Measurements from ENCODE around the gene OR5K1. TPM values are rescaled to one million over a fixed set of nuclear protein-coding genes. Genes with fewer than 3 reads are reported as not detected.

Gene OR5K1
- not detected for total RNA-seq

GRCh38 chr3:98462901-98463300 is at the start of gene OR5K1:
Gene OR5K1, plus strand, starts transcription at chr3:98463201. Its CDS starts 6,376 bp downstream, at chr3:98469577.
- no peaks in the 10 kb centered on the region for H3K4me1 ChIP-seq
- no peaks in the 10 kb centered on the region for H3K36me3 ChIP-seq
- 69 to 70% methylated on average over 1 of the region's 1 CpG for WGBS, 2 donors
- no peak within 1 kb of the TSS for H3K27ac ChIP-seq
- intact Hi-C loops (cut with DNase I): no loop called here
- H3K4me3 ChIP-seq: no peak within 1 kb of the TSS
- no peak for TF ChIP-seq CTCF (IDR thresholded peaks at IDR 0.05)
- DNase-seq: no peak
- H3K9me3 ChIP-seq: no peaks in the 10 kb centered on the region
- no peaks in the 10 kb centered on the region for H3K27me3 ChIP-seq

GRCh38 chr3:98432575-98432974 is 30.4 kb upstream of the OR5K1 start:
- Histone ChIP-seq H3K27ac (no peak overlapping the region), H3K27me3 (no peaks in the 10 kb centered on the region), H3K36me3 (no peaks in the 10 kb centered on the region), H3K4me1 (no peaks in the 10 kb centered on the region), H3K4me3 (no peak overlapping the region), H3K9me3 (peaks cover 0 to 22% (median 0%) of the 10 kb centered on the region in 3 donors)
- intact Hi-C loops (cut with DNase I): no loop called here
- no peak for DNase-seq
- TF ChIP-seq CTCF (IDR thresholded peaks at IDR 0.05) (no peak), POLR2A (IDR thresholded peaks at IDR 0.05) (no peak)

GRCh38 chr3:98433764-98434163 is 29.2 kb upstream of the OR5K1 start:
- 23 to 50% methylated on average over 2 of the region's 2 CpGs for WGBS, 2 donors
- TF ChIP-seq CTCF (IDR thresholded peaks at IDR 0.05): no peak
- TF ChIP-seq POLR2A (IDR thresholded peaks at IDR 0.05): no peak
- Histone ChIP-seq H3K27me3 (no peaks in the 10 kb centered on the region), H3K4me1 (no peaks in the 10 kb centered on the region), H3K36me3 (no peaks in the 10 kb centered on the region), H3K27ac (no peak overlapping the region), H3K9me3 (peaks cover 0 to 19% (median 0%) of the 10 kb centered on the region in 3 donors), H3K4me3 (no peak overlapping the region)
- intact Hi-C loops (cut with DNase I): no loop called here
- no peak for DNase-seq

GRCh38 chr3:98434412-98434811 is 28.6 kb upstream of the OR5K1 start:
- peaks cover 0 to 13% (median 0%) of the 10 kb centered on the region in 3 donors for H3K9me3 ChIP-seq

GRCh38 chr3:98440283-98440682 is 22.7 kb upstream of the OR5K1 start:
- TF ChIP-seq CTCF (IDR thresholded peaks at IDR 0.05) (no peak), POLR2A (IDR thresholded peaks at IDR 0.05) (no peak)
- no peaks in the 10 kb centered on the region for H3K27me3 ChIP-seq
- H3K4me3 ChIP-seq: no peak overlapping the region
- no peaks in the 10 kb centered on the region for H3K36me3 ChIP-seq
- H3K4me1 ChIP-seq: peaks cover 0 to 4% (median 0%) of the 10 kb centered on the region in 3 donors
- H3K27ac ChIP-seq: no peak overlapping the region
- no peak for DNase-seq
- intact Hi-C loops (cut with DNase I): no loop called here
- H3K9me3 ChIP-seq: no peaks in the 10 kb centered on the region

More at GRCh38 chr3:98434412-98434811, 28.6 kb upstream of the OR5K1 start:
- Histone ChIP-seq H3K36me3 (no peaks in the 10 kb centered on the region), H3K27me3 (no peaks in the 10 kb centered on the region), H3K4me1 (no peaks in the 10 kb centered on the region), H3K4me3 (no peak overlapping the region), H3K27ac (no peak overlapping the region)
- no peak for DNase-seq
- intact Hi-C loops (cut with DNase I): no loop called here
- 81 to 92% methylated on average over 4 of the region's 4 CpGs for WGBS, 2 donors
- TF ChIP-seq POLR2A (IDR thresholded peaks at IDR 0.05) (no peak), CTCF (IDR thresholded peaks at IDR 0.05) (no peak)
